Myocyte (in vitro differentiated cells): ENCODE measurements around the gene NPRL2. TPM values are rescaled to one million over a fixed set of nuclear protein-coding genes. Genes with fewer than 3 reads are reported as not detected.
A peak's percentile ranks its signal among the peaks of the same experiment; 100 is the strongest.

ENCODE experiments used
- DNase-seq: peaks from one replicate; pipeline ENCODE4 v3.0.0-alpha.2; 2012; ENCODE audit warnings: low read depth
- total RNA-seq: library from RNA; depleted of rRNA; stranded (reverse); fragments of >200 nt; gene quantifications from 2 replicates; pipeline ENCODE4 v1.2.3, GENCODE V29; 2014

The NPRL2 gene
- total RNA-seq, 1 donor from 2014 or later: 24.6 TPM

GRCh38 chr3:50373146-50374051 is 22.8 kb upstream of the NPRL2 start:
- no peak for DNase-seq

GRCh38 chr3:50372349-50372748 is 21.8 kb upstream of the NPRL2 start:
- no peak for DNase-seq

GRCh38 chr3:50371133-50371685 is 20.6 kb upstream of the NPRL2 start:
- no peak for DNase-seq

- no peak for DNase-seq
Observed at GRCh38 chr3:50370594-50370993, 20.0 kb upstream of the NPRL2 start.

GRCh38 chr3:50369012-50369670 is 18.6 kb upstream of the NPRL2 start:
- DNase-seq: no peak

DNA sequence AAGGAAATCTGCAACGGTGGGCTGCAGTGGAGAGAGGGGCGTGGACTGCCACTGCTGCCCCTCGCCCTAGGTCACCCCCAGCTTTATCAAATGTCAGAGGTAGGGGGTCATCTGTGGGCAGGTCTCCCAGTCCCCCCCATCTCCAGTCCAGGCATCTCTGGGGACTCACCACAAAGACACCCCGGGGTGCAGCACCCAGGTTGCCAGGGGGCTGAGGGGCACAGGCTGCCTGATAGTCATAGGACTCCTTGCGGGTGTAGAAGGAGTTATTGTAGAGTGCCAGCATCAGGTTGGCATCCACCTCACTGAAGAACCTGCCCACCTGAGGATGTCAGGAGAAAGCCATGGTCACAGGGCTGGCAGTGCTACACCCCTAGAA is 15.3 kb upstream of the NPRL2 start:
- no peak for DNase-seq

- DNase-seq: no peak
Observed at GRCh38 chr3:50365080-50365841, 14.7 kb upstream of the NPRL2 start.

DNA sequence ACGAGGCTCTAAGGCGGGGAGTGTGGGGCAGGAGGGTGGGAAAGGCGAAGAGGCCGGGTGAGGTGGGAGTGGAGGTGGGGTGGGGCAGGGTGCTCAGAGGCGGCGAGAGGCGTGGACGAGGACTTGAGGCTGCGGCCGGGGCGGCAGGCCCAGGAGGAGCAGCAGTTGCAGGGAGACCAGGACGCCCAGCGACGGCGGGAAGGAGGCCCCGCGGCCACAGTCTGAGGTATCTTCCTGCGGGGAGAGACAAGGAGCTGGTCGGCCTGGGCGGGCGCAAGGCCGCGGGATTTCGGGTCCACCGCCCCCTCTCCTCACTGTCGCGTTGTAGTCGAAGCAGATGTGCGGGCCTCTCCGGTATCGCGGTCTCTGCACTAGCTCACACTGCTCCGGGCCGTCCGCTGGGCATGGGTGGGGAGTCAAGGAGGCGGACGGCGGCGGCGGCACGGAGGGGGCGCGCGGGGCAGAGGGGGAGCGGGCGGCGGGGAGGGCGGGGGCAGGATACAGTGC is 14.1 kb upstream of the NPRL2 start:
- DNase-seq: no peak

- no peak for DNase-seq
Observed at GRCh38 chr3:50359760-50360110, 9.2 kb upstream of the NPRL2 start.

- DNase-seq: peak; percentile 99
Observed at GRCh38 chr3:50358911-50359759, 8.6 kb upstream of the NPRL2 start, which contains the start of gene TMEM115. TSS of gene TMEM115 (minus strand) at chr3:50359521. CDS start at chr3:50359063, 458 bp downstream.

GRCh38 chr3:50358355-50358910 is 7.9 kb upstream of the NPRL2 start:
- DNase-seq: no peak

- DNase-seq: no peak
Observed at GRCh38 chr3:50357481-50357880, 6.9 kb upstream of the NPRL2 start.

- peak; percentile 40 for DNase-seq
Observed at GRCh38 chr3:50356553-50356952, 6.0 kb upstream of the NPRL2 start.

- DNase-seq: no peak
Observed at GRCh38 chr3:50355829-50356552, 5.4 kb upstream of the NPRL2 start.

DNA sequence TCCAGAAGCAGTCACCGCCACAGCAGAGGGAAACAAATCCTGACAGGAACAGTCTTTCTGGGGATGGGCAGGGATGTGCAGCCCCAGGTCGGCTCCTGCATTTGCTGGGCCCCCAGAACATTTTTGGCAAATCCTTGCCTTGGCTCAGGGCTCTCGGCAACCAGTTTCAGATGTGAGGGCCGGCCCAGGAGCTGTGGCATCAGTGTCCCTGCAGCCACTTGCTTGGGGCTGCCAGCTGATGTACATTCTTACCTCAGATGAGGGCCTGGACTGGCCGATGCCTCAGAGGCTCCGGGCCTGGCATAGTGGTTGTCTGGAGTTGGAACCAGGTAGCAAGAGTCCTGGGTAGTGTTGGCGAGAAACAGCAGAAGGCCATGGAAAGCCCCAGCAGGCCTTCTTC is 4.3 kb upstream of the NPRL2 start:
- DNase-seq: no peak

DNA sequence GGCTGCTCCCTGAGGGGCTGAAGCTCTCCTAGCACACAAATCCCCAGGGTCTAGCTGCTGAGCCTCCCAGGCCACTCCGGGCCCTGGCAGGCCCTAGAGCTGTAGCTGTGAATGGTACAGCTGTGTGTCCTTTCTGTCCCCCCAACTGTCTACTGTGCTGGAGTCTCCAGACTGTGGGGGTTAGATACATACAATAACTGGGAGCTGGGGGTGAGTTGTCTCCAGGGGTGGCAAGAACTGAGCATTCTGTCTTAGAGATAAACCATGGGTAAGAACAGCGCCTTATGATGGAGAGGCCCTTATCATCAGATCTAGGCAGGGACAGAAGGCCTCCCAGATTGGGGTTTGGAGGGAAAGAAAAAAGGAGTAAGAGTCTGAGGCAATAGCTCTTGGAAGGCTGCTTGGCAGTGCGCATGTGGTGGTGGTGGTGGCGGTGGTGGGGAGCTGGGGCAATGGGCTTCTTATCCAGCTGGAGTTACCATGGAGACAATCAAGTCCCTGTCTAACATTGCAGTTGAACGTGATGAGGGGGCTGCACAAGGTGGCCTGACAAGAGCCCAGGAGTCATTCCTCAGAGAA is 3.7 kb upstream of the NPRL2 start:
- DNase-seq: no peak

GRCh38 chr3:50353245-50354004 is 2.9 kb upstream of the NPRL2 start:
- no peak for DNase-seq

DNA sequence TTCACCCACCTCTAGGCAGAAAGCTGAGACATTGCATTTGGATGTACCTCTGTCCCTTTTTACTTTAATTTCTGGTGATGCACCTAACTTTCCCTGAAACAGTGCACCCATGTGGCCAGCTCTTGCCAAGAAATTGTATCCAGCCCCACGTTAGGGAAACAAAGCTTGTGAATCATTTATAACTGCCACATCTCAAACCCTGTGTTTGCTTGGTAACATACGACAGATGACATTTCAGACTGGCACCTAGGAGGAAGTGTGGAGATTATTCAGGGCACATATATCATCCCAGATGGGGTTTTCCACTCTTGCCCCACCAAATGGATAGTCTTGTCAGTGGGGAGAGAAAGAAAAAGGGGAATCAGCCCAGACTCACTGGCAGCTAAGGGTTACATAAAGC is 2.2 kb upstream of the NPRL2 start:
- DNase-seq: no peak
